T47D (cell line): ENCODE data around the gene AMOTL2.

Experiments used
- DNase-seq, 2 experiments: peaks; one replicate each; pipeline versions ENCODE4 v3.0.0 to v3.0.0-alpha.2; 2011 to 2012; ENCODE audit warnings: low read depth in 1 of 2, low spot score in 1 of 2
- JUND ChIP-seq: IDR thresholded peaks from 2 replicates; pipeline ENCODE4 v1.6.1; 2012; ENCODE audit warnings: low read depth
- in situ Hi-C: cut with HindIII; loops from 2 replicates; pipeline ENCODE4 v1.10.0; 2016; ENCODE audit warnings: low sequenced_read_pairs, low pct_unique_long_range_greater_than_20kb

Gene AMOTL2

DNA sequence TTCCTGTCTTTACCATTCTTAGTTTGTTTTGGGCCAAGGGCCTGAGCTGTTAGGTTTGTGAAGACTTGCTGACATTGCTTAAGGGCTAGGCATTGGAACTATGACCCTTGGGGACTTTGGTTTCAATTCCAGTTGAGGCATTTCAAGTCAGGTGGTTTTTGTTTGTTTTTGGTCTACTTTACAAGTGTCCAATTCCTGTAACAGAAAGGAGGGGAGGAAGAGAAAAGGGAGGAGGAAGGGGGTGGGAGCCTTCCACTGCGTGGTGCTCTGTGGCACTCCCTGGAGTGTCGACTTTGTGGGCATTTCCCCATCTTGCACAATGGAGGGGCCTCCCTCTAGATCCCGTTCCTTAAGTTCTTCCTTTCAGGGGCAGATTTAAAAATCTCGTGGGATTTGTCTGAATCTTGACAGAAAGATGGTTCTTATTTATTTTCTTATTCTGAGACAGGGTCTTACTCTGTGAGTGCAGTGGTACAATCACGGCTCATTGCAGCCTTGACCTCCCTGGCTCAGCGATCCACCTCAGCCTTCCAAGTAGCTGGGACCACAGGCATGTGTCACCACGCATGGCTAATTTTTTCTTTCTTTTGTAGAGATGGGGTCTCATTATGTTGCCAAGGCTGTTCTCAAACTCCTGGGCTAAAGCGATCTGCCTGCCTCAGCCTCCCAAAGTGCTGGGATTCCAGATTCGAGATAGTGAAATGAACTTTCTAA is 64.1 kb downstream of the AMOTL2 start:
- in situ Hi-C loops: no loop called here
- peak; percentile 54 to 95 for DNase-seq
- no peak for TF ChIP-seq JUND

DNA sequence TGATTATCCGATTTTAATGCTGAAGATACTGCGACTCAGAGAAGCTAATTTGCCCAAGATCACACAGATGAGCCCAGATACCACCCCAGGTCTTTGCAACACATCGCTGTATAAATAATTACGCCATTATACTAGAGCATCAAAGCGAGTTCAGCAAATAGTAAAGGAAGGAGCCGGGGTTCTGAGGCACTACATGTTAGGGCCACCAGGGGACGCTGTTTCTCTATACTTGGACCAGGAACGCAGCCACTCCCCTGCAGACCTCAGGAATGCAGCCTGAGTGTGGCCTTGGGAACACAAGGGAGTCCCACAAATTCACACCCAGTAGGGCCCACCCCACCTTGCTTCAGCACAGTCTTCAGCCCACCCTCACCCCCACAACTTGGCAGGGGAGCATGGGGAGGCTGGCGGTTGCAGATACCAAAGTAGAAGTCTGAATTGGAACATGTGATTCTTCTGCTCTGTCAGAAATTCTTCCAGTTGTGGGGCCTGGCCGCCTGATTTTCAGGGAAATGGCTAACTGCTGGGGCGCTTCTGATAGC is 65.8 kb downstream of the AMOTL2 start:
- DNase-seq: peak; percentile 42 to 88
- in situ Hi-C loops: no loop called here
- TF ChIP-seq JUND: no peak

DNA sequence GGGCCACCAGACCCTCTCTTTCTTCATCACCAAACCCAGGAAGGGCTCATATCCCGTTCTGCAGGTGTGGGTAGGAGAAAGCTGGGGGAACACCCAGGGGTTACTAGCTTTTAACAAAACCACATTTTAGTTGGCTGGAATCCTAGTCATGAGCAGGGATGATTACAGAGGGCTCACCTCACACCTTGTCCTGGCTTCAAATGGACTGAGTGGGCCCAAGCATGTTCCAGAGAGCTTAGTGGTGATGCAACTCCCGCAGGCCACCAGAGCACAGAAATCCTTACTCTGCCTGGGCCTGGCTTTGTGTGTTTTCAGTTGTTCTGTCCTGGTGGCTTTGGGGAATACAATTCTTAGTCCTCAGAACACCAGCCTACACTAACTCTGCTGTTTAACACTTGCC is 66.8 kb downstream of the AMOTL2 start:
- in situ Hi-C loops: no loop called here
- no peak for TF ChIP-seq JUND
- DNase-seq: no peak

DNA sequence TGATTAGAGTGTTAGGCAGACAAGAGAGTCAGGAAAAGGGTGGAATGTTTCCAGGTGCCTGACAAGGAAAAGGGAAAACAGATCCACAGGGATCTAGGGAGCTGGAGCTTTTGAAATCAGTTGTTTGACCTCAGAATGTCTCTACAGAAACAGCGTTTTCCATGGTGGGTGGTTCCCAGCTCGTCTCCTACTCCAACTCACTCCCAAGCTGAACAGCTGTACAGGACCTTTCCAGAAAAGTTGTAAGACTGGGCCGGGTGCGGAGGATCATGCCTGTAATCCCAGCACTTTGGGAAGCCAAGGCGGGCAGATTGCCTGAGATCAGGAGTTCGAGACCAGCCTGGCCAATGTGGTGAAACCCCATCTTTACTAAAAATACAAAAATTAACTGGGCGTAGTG is 67.9 kb downstream of the AMOTL2 start:
- no peak for TF ChIP-seq JUND
- in situ Hi-C loops: no loop called here
- DNase-seq: no peak
